Thyroid gland (tissue), 4 donors: ENCODE results near the gene PARG.

ENCODE experiments used
- CTCF ChIP-seq, 6 experiments: fragments of 200-600 bp in 3 of 6; fragments of 450-650 bp in 3 of 6; sonication (generic) in 3 of 6; IDR thresholded peaks; one replicate each; pipeline ENCODE4 v1.5.1; 2016 to 2019; ENCODE audit warnings: antibody characterized with exemption in 6 of 6, mild to moderate bottlenecking in 2 of 6, inconsistent platforms in 1 of 6, moderate library complexity in 1 of 6
- POLR2A ChIP-seq, 2 donors: fragments of 450-650 bp; IDR thresholded peaks; one replicate each; pipeline ENCODE4 v1.6.1; 2017; ENCODE audit warnings: antibody characterized with exemption in 2 of 2, mild to moderate bottlenecking in 2 of 2, moderate library complexity in 1 of 2

GRCh38 chr10:49798275-49798674, 143.6 kb downstream of the PARG start:
- TF ChIP-seq CTCF (IDR thresholded peaks at IDR 0.05) (no peak), POLR2A (IDR thresholded peaks at IDR 0.05) (no peak)
